DMS 273 (cell line): ENCODE measurements around the gene ZFP36L1.

Experiments
- DNase-seq: peaks from one replicate; lab custom pipeline; 2025; ENCODE audit not compliant: unreplicated experiment; lab: John Stamatoyannopoulos, UW

ZFP36L1 gene

GRCh38 chr14:68796418-68797101, 3.7 kb upstream of the ZFP36L1 start:
- DNase-seq, result no peak

- DNase-seq, result peak; percentile 84
Measured at GRCh38 chr14:68795597-68796417, 2.9 kb upstream of the ZFP36L1 start.

GRCh38 chr14:68794851-68795596, 2.2 kb upstream of the ZFP36L1 start:
- peak; percentile 72 for DNase-seq

GRCh38 chr14:68794130-68794850, 1.4 kb upstream of the ZFP36L1 start:
- DNase-seq, result peak; percentile 71

- no peak for DNase-seq
Measured at GRCh38 chr14:68793734-68794129, 865 bp upstream of the ZFP36L1 start.

GRCh38 chr14:68792678-68792978, 239 bp downstream of the ZFP36L1 start:
- DNase-seq, result no peak

- DNase-seq, result peak; percentile 47
Measured at GRCh38 chr14:68791902-68792677, 777 bp downstream of the ZFP36L1 start.

GRCh38 chr14:68791078-68791901, 1.6 kb downstream of the ZFP36L1 start:
- DNase-seq, result peak; percentile 54

GRCh38 chr14:68790644-68791077, 2.2 kb downstream of the ZFP36L1 start:
- no peak for DNase-seq

- DNase-seq, result no peak
Measured at GRCh38 chr14:68789821-68790643, 2.8 kb downstream of the ZFP36L1 start.

GRCh38 chr14:68788996-68789820, 3.7 kb downstream of the ZFP36L1 start:
- DNase-seq, result peak; percentile 88

- no peak for DNase-seq
Measured at GRCh38 chr14:68788275-68788995, 4.4 kb downstream of the ZFP36L1 start.

GRCh38 chr14:68787092-68787992, 5.5 kb downstream of the ZFP36L1 start:
- DNase-seq, result no peak

- no peak for DNase-seq
Measured at GRCh38 chr14:68786491-68787091, 6.3 kb downstream of the ZFP36L1 start.

GRCh38 chr14:68785534-68786490, 7.1 kb downstream of the ZFP36L1 start:
- DNase-seq, result no peak
